GM12878 (cell line): Measurements from ENCODE around the gene C2orf80.

Experiments used
- CBFB ChIP-seq: IDR thresholded peaks from 2 replicates; pipeline ENCODE4 v1.6.1; 2016; ENCODE audit warnings: antibody characterized with exemption, low read depth
- EGR1 ChIP-seq, 2 experiments: IDR thresholded peaks; 1 replicate in 1 of 2; 2 replicates in 1 of 2; pipeline ENCODE4 v1.6.1; 2011 to 2012; ENCODE audit warnings: low read depth in 2 of 2, low read length in 2 of 2, borderline replicate concordance in 1 of 2, mild to moderate bottlenecking in 1 of 2, moderate library complexity in 1 of 2
- MTA3 ChIP-seq: IDR thresholded peaks from 2 replicates; pipeline ENCODE4 v1.6.1; 2012; ENCODE audit warnings: low read length, inconsistent platforms, borderline replicate concordance
- RB1 ChIP-seq: fragments of 450-650 bp; formaldehyde crosslinking; IDR thresholded peaks from 2 replicates; pipeline ENCODE4 v1.6.1; 2017; ENCODE audit warnings: mild to moderate bottlenecking, borderline replicate concordance
- SPI1 ChIP-seq: IDR thresholded peaks from 2 replicates; pipeline ENCODE4 v1.6.1; 2011; ENCODE audit warnings: low read depth, mild to moderate bottlenecking, low read length, moderate library complexity, borderline replicate concordance; ENCODE audit not compliant: insufficient read depth
- TF ChIP-seq, protein P1 (sequence below), 3 experiments: IDR thresholded peaks in 2 of 3; conservative IDR thresholded peaks in 1 of 3; 2 replicates each; pipeline ENCODE4 v1.5.1; 2011; ENCODE audit warnings: low read depth in 3 of 3, low read length in 3 of 3, mild to moderate bottlenecking in 3 of 3, control low read depth in 2 of 3, moderate library complexity in 2 of 3, inconsistent platforms in 1 of 3, mixed read lengths in 1 of 3; ENCODE audit not compliant: control insufficient read depth in 2 of 3, insufficient read depth in 1 of 3; ENCODE audit errors: extremely low read depth in 1 of 3

DNA sequence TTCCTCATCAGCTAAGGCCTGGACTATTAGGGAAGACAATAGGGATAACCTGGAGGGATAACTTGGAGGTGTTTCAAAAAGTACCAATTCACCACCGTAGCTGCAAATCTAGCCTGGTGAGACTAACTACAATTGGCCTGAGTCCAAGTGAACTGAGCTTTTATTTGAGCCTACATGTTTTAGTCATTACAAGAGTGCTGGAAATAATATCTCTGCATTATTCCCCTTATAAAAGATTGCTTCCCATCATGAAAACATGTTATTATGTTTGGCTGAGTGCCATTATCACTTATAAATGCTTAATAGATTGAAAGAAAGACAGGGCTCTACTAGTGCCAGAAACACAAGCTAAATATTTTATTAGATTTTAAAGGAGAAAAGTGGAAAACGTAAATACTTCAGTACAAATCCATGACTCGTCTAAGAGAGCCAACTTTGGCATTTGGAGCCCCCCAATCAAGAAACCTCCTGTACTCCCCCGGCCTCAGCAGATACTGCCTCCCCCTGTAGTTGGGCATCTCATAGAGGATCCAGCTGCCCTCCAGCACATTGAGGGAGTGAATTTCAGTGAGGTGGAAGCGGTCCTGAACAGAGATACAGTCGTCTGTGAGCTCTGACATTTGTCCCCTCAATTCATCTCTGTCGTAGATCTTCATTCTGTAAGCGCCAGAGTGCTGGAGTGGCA is 47.4 kb downstream of the C2orf80 start:
- TF ChIP-seq SPI1 (no peak), MTA3 (no peak), RB1 (no peak), EGR1 (IDR thresholded peaks at IDR 0.05; ENCODE audit: borderline replicate concordance in 1 of 2, low read depth in 2 of 2, low read length in 2 of 2) (no peak), CBFB (no peak)
- TF ChIP-seq, protein P1, sequence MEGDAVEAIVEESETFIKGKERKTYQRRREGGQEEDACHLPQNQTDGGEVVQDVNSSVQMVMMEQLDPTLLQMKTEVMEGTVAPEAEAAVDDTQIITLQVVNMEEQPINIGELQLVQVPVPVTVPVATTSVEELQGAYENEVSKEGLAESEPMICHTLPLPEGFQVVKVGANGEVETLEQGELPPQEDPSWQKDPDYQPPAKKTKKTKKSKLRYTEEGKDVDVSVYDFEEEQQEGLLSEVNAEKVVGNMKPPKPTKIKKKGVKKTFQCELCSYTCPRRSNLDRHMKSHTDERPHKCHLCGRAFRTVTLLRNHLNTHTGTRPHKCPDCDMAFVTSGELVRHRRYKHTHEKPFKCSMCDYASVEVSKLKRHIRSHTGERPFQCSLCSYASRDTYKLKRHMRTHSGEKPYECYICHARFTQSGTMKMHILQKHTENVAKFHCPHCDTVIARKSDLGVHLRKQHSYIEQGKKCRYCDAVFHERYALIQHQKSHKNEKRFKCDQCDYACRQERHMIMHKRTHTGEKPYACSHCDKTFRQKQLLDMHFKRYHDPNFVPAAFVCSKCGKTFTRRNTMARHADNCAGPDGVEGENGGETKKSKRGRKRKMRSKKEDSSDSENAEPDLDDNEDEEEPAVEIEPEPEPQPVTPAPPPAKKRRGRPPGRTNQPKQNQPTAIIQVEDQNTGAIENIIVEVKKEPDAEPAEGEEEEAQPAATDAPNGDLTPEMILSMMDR (IDR thresholded peaks at IDR 0.05 in 2 of 3, conservative IDR thresholded peaks at IDR 0.05 in 1 of 3; ENCODE audit: control insufficient read depth in 2 of 3, extremely low read depth in 1 of 3, insufficient read depth in 1 of 3, low read depth in 3 of 3, low read length in 3 of 3) = no peak
